ENCODE data around the gene FOXD1.

Gene FOXD1

GRCh38 chr5:73437777-73438644, 10.6 kb downstream of the FOXD1 start:
- DNase-seq: no peak

DNA sequence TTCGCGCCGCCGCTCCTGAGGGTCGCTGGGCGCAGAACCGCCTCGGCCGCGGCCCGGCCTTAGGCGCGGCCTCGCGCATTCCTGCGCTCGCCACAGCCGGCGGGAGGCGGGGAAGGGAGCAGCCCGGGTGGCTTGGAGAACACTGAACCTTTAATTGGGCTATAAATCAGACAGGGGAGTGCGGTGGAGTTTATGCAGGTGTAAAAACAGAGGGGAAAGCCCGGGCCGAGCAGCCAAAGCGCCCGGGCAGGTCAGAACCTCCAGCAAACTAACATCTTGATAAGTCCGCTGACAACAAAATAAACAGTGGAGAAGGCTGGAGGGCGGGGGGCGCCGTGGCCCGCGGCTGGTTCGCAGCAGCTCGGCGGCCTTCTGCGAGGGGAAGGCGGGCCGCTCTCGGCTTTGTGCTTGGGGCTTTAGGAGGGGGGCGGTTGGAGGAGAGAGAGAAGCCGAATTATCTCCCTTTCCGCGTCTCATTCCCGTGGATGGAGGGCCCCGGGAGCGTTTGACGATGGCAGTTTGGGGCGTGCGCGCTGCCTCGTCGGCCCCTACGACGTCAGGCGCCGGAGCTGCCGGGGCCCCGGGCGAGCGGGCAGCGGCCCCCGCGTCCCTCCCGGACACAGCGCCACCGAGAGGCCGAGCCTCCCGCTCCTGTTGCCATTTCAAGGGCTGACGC, 11.3 kb downstream of the FOXD1 start:
- no peak for DNase-seq

DNA sequence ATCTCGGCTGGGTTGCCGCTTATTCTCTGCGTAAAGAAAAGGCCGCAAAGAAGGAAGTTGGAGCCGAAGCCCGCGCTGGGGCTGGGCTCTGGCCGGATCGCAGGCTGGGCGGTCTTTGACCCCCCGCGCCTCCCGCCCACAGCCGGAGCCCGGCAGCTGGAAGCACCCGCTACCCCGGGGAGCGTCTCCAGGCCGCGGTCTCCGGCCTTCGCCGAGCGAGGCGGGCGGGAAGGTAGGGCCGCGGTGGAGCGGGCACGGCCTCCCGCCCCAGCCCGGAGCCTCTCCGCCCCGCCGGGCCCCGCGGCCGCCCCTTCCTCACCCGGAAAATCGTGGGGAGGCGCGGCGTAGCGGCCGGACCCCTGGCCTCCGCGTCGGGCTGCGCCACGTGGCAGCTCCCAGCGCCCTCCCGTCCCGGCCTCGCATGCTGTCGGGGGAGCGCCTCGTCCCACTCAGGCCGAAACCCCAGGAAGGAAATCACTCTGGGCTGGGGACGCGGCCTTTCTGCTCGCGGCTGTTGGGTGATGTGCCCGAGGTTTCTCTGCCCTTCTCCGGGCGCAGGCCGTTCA, 12.0 kb downstream of the FOXD1 start:
- DNase-seq: no peak

DNA sequence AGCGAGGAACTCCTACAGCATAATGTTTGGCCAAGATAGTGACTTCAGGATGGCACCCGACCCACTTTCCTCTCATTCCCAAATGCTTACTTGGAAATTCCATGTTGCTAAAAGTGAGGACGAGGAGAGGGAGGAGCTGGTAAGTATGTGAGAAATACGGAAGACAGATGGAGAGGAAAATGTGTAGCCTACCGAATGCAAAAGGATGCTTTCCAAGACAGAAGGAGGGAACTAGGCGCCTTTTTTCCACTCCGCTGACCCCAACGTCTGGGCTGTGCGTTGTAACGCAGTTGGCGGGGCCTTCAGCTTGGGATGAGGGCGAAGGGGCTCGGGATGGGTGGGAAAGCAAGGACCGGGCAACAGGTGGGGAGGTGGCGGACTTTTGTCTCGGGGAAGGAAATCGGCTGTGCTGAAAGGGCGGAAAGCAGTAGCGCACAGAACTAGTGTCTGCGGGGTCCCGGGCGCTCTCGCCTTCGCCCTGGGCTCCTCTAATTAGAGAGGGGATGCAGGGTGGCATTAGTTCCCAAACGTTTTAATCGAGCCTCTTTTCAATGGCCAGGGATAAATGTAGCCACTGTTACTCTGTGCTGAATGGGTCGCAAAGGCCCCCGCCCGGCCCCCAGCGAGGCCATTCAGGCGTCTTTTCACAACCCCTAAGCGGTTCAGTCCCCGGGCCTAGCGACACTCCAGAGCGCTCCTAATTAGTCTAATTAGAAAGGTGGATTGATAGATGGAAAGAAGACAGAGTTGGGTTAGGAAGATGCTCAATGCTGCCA, 12.6 kb downstream of the FOXD1 start:
- no peak for DNase-seq

DNA sequence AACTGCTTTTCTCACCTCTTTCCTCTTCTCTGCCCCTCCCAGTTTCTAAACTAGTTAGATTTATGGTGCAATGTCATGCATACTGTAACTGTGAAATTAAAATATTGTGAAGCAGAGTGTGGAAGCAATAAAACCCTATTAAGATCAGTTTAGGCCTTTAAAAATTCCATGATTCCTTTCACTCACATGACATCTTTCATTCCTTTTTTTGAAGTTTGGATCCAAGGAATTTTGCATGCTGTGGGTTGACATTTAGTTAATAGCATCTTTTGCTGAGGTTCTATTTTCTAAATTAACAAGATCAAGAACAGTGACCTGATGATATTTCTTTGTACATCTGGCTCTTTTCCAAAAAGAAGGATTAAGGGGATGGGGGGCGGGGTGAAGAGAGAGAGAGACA, 13.7 kb downstream of the FOXD1 start:
- DNase-seq: no peak

DNA sequence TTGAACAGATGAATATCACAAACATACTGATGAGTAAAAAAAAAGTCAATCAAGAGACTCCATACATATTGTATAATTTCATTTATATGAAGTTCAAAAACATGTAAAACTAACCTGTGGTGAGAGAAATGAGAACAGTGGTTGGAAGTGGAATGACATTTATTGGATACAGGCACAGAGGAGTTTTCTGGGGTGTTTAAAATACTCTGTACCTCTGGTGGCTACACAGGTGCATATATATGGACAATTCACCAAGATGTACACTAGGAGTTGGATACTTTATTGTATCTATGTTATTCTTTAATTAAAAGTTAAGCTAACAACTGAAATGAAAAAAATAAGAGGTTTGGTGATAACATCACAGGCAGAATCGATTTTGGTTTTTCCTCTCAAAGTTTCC, 14.1 kb downstream of the FOXD1 start:
- DNase-seq: no peak

GRCh38 chr5:73433982-73434342, 14.6 kb downstream of the FOXD1 start:
- no peak for DNase-seq

DNA sequence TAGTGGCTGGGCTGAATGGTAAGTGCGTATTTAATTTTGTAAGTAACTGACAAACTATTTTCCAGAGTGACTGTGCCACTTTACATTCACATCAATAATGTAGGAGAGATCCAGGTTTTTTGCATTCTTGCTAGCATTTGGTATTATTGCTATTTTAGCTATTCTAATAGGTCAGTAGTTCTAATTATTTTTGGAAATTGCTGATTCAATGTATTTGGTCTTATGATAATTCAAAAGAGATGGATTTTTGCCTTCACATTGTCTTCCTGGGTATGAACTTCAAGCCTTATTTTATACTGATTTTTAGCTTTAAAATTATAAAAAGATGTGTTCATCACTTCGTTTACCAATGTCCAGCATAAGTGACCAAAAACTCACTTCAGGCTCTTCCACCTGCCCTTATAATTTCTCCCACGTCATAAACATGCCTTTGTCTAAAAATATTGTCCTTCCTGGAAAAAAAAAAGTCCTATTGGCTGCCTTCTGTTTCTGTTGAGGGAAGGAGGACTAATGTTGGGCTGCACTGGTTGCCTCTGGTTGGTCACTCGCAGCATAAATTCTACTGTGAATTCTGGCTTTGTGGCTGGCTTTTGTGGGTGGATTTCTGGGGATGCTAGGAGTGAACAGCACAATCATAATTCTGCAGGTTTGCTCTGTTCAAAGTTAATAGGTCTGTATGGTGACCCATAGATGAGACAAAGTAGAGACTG, 15.2 kb downstream of the FOXD1 start:
- DNase-seq: no peak

GRCh38 chr5:73431204-73431851, 17.2 kb downstream of the FOXD1 start:
- DNase-seq: no peak

GRCh38 chr5:73426034-73426433, 22.5 kb downstream of the FOXD1 start:
- DNase-seq: no peak

DNA sequence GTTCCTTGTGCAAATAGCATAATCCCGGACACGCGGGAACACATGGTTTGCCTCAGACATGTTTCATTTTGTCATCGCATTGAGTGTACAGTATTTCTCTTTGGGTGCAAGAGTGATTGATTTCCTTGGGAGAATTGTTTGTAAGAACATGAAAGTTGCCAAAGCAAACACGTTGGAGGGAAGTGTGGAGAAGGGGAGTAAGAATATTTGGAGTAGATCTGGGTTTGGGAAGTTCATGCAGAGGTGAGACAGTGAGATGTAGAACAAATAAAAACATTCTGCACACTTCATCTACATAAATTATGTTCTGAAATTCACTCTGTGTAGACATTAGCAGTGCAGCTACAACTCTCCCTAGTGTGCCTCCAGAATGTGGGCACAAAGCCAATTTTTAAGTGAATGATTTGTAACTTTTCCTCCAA, 24.0 kb downstream of the FOXD1 start:
- no peak for DNase-seq

DNA sequence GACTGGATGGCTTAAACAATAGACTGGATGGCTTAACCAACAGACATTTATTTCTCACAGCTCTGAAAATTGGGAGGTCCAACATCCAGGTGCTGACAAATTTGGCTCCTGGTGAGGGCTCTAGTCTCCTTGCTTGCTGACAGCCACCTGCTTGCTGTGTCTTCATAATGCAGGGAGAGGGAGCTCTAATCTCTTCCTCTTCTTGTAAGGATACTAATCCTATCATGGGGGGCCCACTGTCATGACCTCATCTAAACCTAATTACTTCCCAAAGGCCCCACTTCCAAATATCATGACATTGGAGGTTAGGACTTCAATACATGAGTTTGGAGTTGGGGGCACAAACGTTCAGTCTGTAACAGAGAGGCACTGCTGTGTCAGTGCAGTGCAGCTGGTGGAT, 26.4 kb downstream of the FOXD1 start:
- DNase-seq: no peak

DNA sequence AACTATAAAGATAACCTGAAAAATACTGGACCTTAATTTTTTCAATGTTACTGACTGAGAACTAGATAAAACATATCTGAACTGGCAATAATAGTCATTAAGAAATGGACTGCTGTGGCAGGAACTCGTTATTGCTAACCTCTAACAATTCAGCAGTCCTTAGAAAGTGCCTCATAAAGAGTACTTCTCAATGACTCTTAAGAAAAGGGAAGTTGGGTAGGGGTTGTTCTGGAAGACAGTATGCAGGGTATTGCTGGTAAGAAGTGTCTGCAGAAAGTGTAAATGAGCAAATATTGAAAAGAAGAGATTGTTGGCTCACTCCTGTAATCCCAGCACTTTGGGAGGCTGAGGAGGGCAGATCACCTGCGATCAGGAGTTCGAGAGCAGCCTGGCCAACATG, 27.9 kb downstream of the FOXD1 start:
- DNase-seq: no peak

GRCh38 chr5:73419465-73420390, 28.8 kb downstream of the FOXD1 start:
- DNase-seq: no peak

DNA sequence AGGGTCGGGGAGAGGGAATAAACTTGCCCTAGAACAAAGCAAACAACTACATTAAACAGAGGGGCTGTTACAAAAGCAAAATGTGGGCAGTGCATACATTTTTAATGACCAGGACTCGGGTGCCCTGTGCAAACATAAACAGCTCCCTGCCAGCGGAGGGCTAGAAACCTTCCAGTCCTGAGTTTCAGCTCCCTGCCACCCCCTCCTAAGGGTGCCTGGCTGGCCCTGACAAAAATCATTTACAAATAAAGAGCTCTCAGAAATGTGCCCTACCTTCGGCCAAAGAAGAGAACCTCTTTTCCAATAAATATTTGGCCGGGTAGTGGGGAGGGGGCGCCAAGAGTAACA, 29.5 kb downstream of the FOXD1 start:
- DNase-seq: no peak

DNA sequence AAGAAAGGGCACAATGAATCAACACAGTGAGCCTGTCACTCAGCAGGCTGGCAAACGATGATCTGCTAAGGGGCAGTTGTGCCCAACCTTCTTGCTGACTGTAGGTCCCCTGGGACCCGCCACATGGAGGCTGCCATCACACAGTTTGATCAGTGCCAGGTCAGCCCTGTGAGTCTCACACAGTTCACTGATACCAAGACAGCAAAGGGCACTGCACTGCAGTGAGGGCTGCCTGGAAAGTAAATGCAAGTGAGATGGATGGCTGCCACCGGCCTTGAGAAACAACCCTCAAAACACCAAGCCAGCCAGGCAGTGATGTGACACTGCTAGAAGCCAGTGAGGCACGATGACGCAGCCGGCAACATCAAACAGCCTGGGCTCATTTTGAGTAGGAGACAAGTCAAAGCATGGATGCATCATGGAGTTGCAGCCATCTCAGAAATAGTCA, 30.3 kb downstream of the FOXD1 start:
- no peak for DNase-seq

DNA sequence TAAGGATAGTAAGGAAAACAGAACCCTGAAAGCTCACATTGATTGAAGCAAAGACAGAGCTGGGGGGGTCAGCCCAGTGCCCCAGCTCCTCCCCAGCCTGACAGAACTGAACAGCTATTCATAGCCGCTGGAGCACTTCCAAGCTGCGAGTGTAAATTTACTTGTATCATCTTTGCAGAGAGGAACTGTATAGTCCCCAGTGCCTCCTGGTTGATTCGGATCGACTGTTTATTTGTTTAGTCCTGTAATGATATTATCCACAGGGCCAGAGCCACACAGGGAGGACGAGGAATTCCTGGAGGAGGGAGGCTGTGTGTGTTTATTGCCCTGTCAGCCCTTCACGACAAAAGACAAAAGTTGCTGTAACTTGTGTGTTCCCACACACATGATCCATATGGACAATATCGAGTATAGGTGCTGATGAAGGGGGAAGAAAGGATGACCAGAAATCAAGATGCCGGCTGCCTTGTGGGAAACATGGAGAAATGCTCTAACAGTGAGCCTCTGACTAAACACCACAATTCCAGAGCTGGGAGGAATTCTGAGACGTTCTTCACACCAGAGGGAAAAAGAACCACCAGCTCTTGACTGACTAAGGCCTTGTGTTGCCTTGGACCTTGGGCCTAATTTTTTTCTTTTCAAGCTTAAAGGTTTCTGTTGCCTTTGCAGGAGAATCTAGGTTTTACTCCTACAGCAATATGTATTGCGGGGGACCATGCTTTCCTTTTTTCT, 31.1 kb downstream of the FOXD1 start:
- no peak for DNase-seq

DNA sequence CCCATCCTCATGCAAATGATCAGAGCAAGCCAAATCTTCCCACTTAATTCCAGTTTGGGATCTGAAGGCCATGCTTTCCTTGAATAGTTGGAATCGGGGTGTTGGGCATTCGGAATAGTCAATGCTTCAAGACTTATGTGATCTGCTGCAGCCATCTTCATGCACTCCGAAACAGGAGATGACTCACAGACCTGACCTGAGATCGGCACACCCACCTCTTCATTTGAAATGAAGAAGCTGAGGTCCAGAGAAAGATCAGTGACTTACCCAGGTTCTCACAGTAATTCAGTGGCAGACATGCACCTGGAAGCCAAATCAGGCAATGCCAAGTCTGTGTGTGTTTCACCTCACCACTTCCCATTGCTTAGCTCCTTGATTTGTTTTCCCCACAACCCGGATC, 33.0 kb downstream of the FOXD1 start:
- no peak for DNase-seq

DNA sequence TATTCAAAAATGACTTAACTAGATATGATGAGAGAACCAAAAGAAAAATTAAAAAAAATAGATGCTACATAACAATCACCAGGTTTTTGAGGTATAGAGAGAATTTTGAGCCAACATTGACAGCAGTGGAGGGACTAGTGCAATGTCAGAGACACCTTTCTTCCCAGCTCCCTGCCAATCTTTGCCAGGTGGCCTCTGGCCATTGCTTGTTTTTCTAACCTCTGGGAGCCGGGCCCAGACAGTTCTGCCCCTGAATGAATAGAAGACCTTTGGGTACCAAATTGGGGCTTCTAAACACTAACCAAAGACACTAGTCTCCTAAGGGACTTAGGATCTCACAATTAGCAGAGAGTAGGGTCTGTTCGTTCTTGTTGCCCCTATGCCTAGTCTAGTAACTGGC, 33.4 kb downstream of the FOXD1 start:
- no peak for DNase-seq

GRCh38 chr5:73412597-73412988, 36.0 kb downstream of the FOXD1 start:
- DNase-seq: no peak

Measured in stimulated activated naive CD4-positive, alpha-beta T cell treated with Interleukin-2 at 50 U/mL for 16 hours (primary cell).